Measurements from ENCODE around the gene JPH4.

JPH4 gene

DNA sequence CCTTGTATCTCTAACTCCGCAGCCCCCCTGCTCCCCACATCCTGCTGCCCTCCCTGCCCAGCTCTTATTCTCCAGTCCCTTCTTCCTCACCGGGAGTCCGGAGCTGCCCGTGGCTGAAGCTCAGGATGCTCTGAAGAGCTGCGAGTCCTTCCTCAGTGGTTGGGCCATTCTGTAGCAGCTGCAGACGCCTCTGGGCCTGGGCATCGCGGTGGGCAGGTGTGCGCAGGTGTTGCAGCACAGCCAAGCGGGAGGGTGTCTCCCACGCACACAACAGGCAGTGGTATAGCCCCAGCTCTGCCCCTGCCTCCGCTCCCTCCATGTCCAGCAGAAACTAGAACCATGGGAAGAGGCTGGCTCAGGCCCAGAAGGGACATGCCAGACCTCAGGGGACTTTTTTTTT lies 47.2 kb downstream of the JPH4 start:
- FAIRE-seq: no peak
- no peak for DNase-seq (ENCODE audit: insufficient read length, low spot score)
- TF ChIP-seq CTCF (IDR thresholded peaks at IDR 0.05; ENCODE audit: insufficient read depth, missing control alignments): no peak

DNA sequence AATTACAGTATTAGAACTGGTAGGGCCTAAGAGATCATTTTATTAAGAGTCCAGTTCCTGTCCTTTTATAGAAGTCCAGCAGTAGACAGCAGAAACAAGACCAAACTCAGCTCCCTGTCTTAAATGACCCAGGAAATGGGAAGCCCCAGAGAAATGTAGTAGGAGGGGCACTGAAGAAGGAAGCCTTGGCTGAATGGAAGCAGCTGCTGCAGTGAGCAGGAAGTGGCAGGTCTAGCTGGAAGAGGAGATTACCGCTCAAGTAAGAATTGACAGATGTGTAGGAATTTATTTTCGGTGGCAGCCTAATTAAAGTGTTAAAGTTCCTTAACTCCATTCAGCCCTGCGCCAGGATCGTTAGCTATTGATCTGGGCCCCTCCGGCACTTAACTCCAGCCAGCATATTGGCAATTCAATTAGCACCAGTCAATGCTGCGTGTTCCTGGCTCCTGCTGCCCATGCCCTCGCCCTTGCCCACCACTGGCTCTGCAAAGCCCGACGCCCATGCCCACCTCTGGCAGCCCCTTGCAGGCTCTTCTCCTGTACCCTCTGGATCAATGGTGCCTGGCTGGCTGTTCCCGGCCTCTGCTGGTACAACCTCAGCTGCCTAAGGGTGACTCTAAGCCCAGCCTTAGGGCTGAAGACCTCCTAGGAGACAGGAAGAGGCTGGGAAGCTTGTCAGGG lies 48.1 kb downstream of the JPH4 start:
- no peak for TF ChIP-seq CTCF (IDR thresholded peaks at IDR 0.05; ENCODE audit: insufficient read depth, missing control alignments)
- FAIRE-seq (no peak), DNase-seq (ENCODE audit: insufficient read length, low spot score) (no peak)

- no peak for DNase-seq (ENCODE audit: insufficient read length, low spot score)
- TF ChIP-seq CTCF (IDR thresholded peaks at IDR 0.05; ENCODE audit: insufficient read depth, missing control alignments): no peak
- FAIRE-seq: no peak
Observed at GRCh38 chr14:23529016-23529415, 49.6 kb downstream of the JPH4 start.

GRCh38 chr14:23528555-23528954 lies 50.0 kb downstream of the JPH4 start:
- no peak for DNase-seq (ENCODE audit: insufficient read length, low spot score)
- FAIRE-seq: no peak
- no peak for TF ChIP-seq CTCF (IDR thresholded peaks at IDR 0.05; ENCODE audit: insufficient read depth, missing control alignments)

DNA sequence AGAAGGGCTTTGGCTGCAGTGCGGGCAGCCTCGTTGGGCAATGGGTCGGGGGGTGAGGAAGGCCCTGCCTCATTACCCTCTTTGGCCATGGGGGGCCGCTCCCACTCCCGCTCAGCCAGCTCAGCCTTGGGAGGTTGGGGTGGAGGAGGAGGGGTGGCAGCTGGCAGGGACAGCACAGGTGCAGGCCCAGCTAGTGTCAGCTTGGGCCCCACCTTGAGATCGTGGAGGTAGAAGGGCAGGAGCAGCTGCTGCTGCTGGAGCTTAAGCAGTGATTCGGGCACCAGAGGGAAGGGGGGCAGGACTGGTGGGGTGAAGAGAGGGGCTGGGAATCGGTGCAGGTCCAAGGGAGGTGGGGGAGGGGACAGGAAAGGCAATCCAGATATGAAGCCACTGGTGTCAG lies 53.0 kb downstream of the JPH4 start:
- no peak for FAIRE-seq
- TF ChIP-seq CTCF (IDR thresholded peaks at IDR 0.05; ENCODE audit: insufficient read depth, missing control alignments): no peak
- no peak for DNase-seq (ENCODE audit: insufficient read length, low spot score)

GRCh38 chr14:23524954-23525353 lies 53.6 kb downstream of the JPH4 start:
- TF ChIP-seq CTCF (IDR thresholded peaks at IDR 0.05; ENCODE audit: insufficient read depth, missing control alignments): no peak
- DNase-seq (ENCODE audit: insufficient read length, low spot score) (no peak), FAIRE-seq (no peak)

GRCh38 chr14:23523229-23524016 lies 55.2 kb downstream of the JPH4 start:
- DNase-seq (ENCODE audit: insufficient read length, low spot score): no peak
- no peak for FAIRE-seq
- no peak for TF ChIP-seq CTCF (IDR thresholded peaks at IDR 0.05; ENCODE audit: insufficient read depth, missing control alignments)
